Endothelial cell of umbilical vein (primary cell): ENCODE results near the gene YTHDF1.

Experiments used
- EZH2 ChIP-seq: IDR thresholded peaks from 2 replicates; pipeline ENCODE4 v1.6.1; 2012; ENCODE audit warnings: borderline replicate concordance, low read depth, mild to moderate bottlenecking, moderate library complexity, low read length, inconsistent platforms; ENCODE audit not compliant: severe bottlenecking
- FOS ChIP-seq: IDR thresholded peaks from 2 replicates; pipeline ENCODE4 v1.6.1; 2011; ENCODE audit warnings: mild to moderate bottlenecking, low read length, moderate library complexity, borderline replicate concordance; ENCODE audit not compliant: insufficient read depth
- GATA2 ChIP-seq: IDR thresholded peaks from 2 replicates; pipeline ENCODE4 v1.7.0; 2011; ENCODE audit warnings: low read depth, mild to moderate bottlenecking, moderate library complexity, mixed read lengths, low read length; ENCODE audit not compliant: insufficient read length, insufficient read depth
- JUN ChIP-seq: IDR thresholded peaks from 2 replicates; pipeline ENCODE4 v1.6.1; 2011; ENCODE audit warnings: borderline replicate concordance, low read depth; ENCODE audit not compliant: insufficient read length, insufficient read depth
- MAX ChIP-seq: IDR thresholded peaks from 2 replicates; pipeline ENCODE4 v1.6.1; 2011; ENCODE audit not compliant: insufficient read depth, insufficient read length
- MYC ChIP-seq: IDR thresholded peaks from one replicate; pipeline ENCODE4 v1.6.1; 2011; ENCODE audit warnings: mild to moderate bottlenecking, low read depth, low read length
- POLR2A ChIP-seq: IDR thresholded peaks from 2 replicates; pipeline ENCODE4 v1.6.1; 2012; ENCODE audit warnings: low read depth, mild to moderate bottlenecking, control low read depth, low read length
- POLR2AphosphoS5 ChIP-seq: IDR thresholded peaks from 2 replicates; pipeline ENCODE4 v1.6.1; 2012; ENCODE audit warnings: low read depth, mild to moderate bottlenecking, control low read depth, low read length, moderate library complexity; ENCODE audit not compliant: insufficient read depth
- TF ChIP-seq, protein P1 (sequence below), 2 donors: IDR thresholded peaks; 1 replicate in 1 of 2; 2 replicates in 1 of 2; pipeline ENCODE4 v1.5.1; 2011; ENCODE audit warnings: low read length in 2 of 2, mild to moderate bottlenecking in 2 of 2, moderate library complexity in 2 of 2, control low read depth in 1 of 2, inconsistent platforms in 1 of 2, low read depth in 1 of 2; ENCODE audit not compliant: insufficient read depth in 1 of 2; ENCODE audit errors: extremely low read depth in 1 of 2

DNA sequence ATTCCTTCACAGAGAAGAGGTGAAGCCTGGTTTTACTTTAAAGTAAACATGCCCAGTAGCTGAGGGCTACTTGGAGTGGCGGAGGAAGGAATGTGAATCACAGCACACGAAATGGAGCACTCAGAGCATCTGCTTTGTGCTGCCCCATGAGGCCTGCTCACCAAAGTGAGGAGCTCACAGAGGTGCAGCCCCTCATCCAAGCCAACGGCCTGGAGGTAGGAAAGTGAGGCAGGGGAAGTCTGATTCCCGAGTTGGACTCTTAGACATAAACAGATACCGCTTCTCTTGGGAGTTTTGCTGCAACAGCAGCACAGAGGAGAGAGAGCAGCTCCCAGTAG lies 3.6 kb downstream of the YTHDF1 start:
- TF ChIP-seq, protein P1, sequence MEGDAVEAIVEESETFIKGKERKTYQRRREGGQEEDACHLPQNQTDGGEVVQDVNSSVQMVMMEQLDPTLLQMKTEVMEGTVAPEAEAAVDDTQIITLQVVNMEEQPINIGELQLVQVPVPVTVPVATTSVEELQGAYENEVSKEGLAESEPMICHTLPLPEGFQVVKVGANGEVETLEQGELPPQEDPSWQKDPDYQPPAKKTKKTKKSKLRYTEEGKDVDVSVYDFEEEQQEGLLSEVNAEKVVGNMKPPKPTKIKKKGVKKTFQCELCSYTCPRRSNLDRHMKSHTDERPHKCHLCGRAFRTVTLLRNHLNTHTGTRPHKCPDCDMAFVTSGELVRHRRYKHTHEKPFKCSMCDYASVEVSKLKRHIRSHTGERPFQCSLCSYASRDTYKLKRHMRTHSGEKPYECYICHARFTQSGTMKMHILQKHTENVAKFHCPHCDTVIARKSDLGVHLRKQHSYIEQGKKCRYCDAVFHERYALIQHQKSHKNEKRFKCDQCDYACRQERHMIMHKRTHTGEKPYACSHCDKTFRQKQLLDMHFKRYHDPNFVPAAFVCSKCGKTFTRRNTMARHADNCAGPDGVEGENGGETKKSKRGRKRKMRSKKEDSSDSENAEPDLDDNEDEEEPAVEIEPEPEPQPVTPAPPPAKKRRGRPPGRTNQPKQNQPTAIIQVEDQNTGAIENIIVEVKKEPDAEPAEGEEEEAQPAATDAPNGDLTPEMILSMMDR (IDR thresholded peaks at IDR 0.05; ENCODE audit: extremely low read depth in 1 of 2, insufficient read depth in 1 of 2, low read depth in 1 of 2, low read length in 2 of 2), result no peak
- TF ChIP-seq POLR2A, result no peak
- TF ChIP-seq JUN, result no peak
- TF ChIP-seq GATA2, result no peak
- TF ChIP-seq FOS, result no peak
- no peak for TF ChIP-seq MYC
- no peak for TF ChIP-seq POLR2AphosphoS5
- TF ChIP-seq EZH2, result no peak
- TF ChIP-seq MAX, result no peak
